ENCODE data around the gene HOXD9.

HOXD9 gene

GRCh38 chr2:176136374-176137251 is 14.1 kb downstream of the HOXD9 start:
- Histone ChIP-seq H3K9me3 (ENCODE audit: insufficient read depth, low read depth, low read length) (no peaks in the 10 kb centered on the region), H3F3A (ENCODE audit: low read depth) (no peaks in the 10 kb centered on the region), H3K9me2 (replicated peaks; ENCODE audit: low read depth, low read length) (no peaks in the 10 kb centered on the region), H3K4me3 (ENCODE audit: low read length, poor library complexity, severe bottlenecking) (no peak overlapping the region), H3K27me3 (ENCODE audit: insufficient read depth, low read length, poor library complexity, severe bottlenecking) (no peaks in the 10 kb centered on the region), H3K79me2 (ENCODE audit: insufficient read depth, low read length) (no peaks in the 10 kb centered on the region), H3K36me3 (ENCODE audit: insufficient read depth, low read length) (no peaks in the 10 kb centered on the region), H2AFZ (ENCODE audit: low read length) (no peak overlapping the region), H4K20me1 (ENCODE audit: insufficient read depth, low read length, poor library complexity, severe bottlenecking) (no peaks in the 10 kb centered on the region), H3K4me1 (ENCODE audit: insufficient read depth, low read length, poor library complexity, severe bottlenecking) (peaks cover 12% of the 10 kb centered on the region), H3K4me2 (ENCODE audit: low read depth, low read length, poor library complexity, severe bottlenecking) (no peak overlapping the region), H3K9ac (ENCODE audit: low read depth, low read length, poor library complexity, severe bottlenecking) (no peak overlapping the region)
- TF ChIP-seq CTCF (conservative IDR thresholded peaks at IDR 0.05; ENCODE audit: low read length) (no peak), EZH2phosphoT487 (IDR thresholded peaks at IDR 0.05; ENCODE audit: borderline replicate concordance) (no peak)

DNA sequence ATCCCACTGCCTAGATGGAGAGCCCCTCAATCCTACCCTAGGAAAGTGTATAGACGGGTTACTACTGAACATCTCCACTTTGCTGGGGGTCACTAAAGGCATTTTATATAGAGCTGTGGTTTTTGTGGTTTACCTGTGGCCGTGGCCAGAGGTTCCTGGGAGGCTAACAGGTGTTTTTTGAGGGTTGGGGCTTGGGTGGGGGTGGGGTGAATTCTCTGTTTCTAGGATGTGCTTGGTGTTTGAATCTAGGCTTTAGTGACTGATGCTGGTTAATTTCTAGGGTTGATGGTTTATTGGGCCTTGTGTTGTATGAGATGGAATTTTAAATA is 14.7 kb downstream of the HOXD9 start:
- no peaks in the 10 kb centered on the region for H3K9me2 ChIP-seq (replicated peaks; ENCODE audit: low read depth, low read length)
- peaks cover 12% of the 10 kb centered on the region for H3K4me1 ChIP-seq (ENCODE audit: insufficient read depth, low read length, poor library complexity, severe bottlenecking)
- TF ChIP-seq CTCF (conservative IDR thresholded peaks at IDR 0.05; ENCODE audit: low read length) (no peak), EZH2phosphoT487 (IDR thresholded peaks at IDR 0.05; ENCODE audit: borderline replicate concordance) (no peak)
- H3K36me3 ChIP-seq (ENCODE audit: insufficient read depth, low read length): no peaks in the 10 kb centered on the region
- no peaks in the 10 kb centered on the region for H3F3A ChIP-seq (ENCODE audit: low read depth)
- no peaks in the 10 kb centered on the region for H4K20me1 ChIP-seq (ENCODE audit: insufficient read depth, low read length, poor library complexity, severe bottlenecking)
- H3K4me2 ChIP-seq (ENCODE audit: low read depth, low read length, poor library complexity, severe bottlenecking): no peak overlapping the region
- H3K9me3 ChIP-seq (ENCODE audit: insufficient read depth, low read depth, low read length): no peaks in the 10 kb centered on the region
- no peaks in the 10 kb centered on the region for H3K79me2 ChIP-seq (ENCODE audit: insufficient read depth, low read length)
- no peaks in the 10 kb centered on the region for H3K27me3 ChIP-seq (ENCODE audit: insufficient read depth, low read length, poor library complexity, severe bottlenecking)
- no peak overlapping the region for H2AFZ ChIP-seq (ENCODE audit: low read length)
- H3K9ac ChIP-seq (ENCODE audit: low read depth, low read length, poor library complexity, severe bottlenecking): no peak overlapping the region
- no peak overlapping the region for H3K4me3 ChIP-seq (ENCODE audit: low read length, poor library complexity, severe bottlenecking)

DNA sequence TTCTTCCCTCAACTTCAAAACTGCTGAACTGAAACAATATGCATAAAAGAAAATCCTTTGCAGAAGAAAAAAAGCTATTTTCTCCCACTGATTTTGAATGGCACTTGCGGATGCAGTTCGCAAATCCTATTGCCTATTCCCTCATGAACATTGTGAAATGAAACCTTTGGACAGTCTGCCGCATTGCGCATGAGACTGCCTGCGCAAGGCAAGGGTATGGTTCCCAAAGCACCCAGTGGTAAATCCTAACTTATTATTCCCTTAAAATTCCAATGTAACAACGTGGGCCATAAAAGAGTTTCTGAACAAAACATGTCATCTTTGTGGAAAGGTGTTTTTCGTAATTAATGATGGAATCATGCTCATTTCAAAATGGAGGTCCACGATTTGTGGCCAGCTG is 15.4 kb downstream of the HOXD9 start:
- Histone ChIP-seq H3K79me2 (ENCODE audit: insufficient read depth, low read length) (no peaks in the 10 kb centered on the region), H3K9me2 (replicated peaks; ENCODE audit: low read depth, low read length) (no peaks in the 10 kb centered on the region), H3K27me3 (ENCODE audit: insufficient read depth, low read length, poor library complexity, severe bottlenecking) (no peaks in the 10 kb centered on the region), H3K4me2 (ENCODE audit: low read depth, low read length, poor library complexity, severe bottlenecking) (no peak overlapping the region), H2AFZ (ENCODE audit: low read length) (no peak overlapping the region), H3F3A (ENCODE audit: low read depth) (no peaks in the 10 kb centered on the region), H4K20me1 (ENCODE audit: insufficient read depth, low read length, poor library complexity, severe bottlenecking) (no peaks in the 10 kb centered on the region), H3K4me3 (ENCODE audit: low read length, poor library complexity, severe bottlenecking) (no peak overlapping the region), H3K4me1 (ENCODE audit: insufficient read depth, low read length, poor library complexity, severe bottlenecking) (peaks cover 12% of the 10 kb centered on the region), H3K9ac (ENCODE audit: low read depth, low read length, poor library complexity, severe bottlenecking) (no peak overlapping the region), H3K9me3 (ENCODE audit: insufficient read depth, low read depth, low read length) (no peaks in the 10 kb centered on the region), H3K36me3 (ENCODE audit: insufficient read depth, low read length) (no peaks in the 10 kb centered on the region)
- TF ChIP-seq EZH2phosphoT487 (IDR thresholded peaks at IDR 0.05; ENCODE audit: borderline replicate concordance) (no peak), CTCF (conservative IDR thresholded peaks at IDR 0.05; ENCODE audit: low read length) (no peak)

Data from Loucy (cell line).